ENCODE data around the gene RAB3IL1. TPM values are rescaled to one million over a fixed set of nuclear protein-coding genes. Genes with fewer than 3 reads are reported as not detected.

RAB3IL1 gene
- total and polyA plus RNA-seq, 3 donors from 2014 or later: 57.7 to 88.2 (median 65.8) TPM

DNA sequence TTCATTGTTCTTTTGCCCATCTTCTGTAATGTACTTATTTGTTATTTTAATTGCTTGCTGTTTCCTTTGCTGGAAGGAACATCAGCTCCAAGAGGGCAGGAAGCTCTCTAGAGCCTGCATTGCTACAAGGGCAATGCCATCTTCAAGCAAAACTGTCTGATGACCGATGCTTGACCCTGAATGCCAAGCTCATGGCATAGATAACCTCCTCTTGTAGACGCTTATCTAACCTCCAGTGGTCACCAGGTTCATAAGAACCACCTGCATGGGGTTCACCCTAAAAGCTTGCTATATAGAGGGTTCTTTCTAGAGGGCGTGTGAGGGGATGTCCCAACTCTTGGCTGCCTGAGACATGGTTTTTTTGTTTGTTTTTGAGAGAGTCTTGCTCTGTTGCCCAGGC lies 42.5 kb downstream of the RAB3IL1 start:
- Histone ChIP-seq H3K27ac (no peak overlapping the region), H3K9me3 (no peaks in the 10 kb centered on the region), H3K27me3 (no peaks in the 10 kb centered on the region), H3K4me1 (peaks cover 20% of the 10 kb centered on the region), H3K36me3 (ENCODE audit: low read depth, missing control alignments) (no peaks in the 10 kb centered on the region), H3K4me3 (no peak overlapping the region)
- intact Hi-C loops (cut with DNase I; ENCODE audit: low total_unique reads): no loop called here
- TF ChIP-seq POLR2A (IDR thresholded peaks at IDR 0.05): no peak
- TF ChIP-seq, protein P1, sequence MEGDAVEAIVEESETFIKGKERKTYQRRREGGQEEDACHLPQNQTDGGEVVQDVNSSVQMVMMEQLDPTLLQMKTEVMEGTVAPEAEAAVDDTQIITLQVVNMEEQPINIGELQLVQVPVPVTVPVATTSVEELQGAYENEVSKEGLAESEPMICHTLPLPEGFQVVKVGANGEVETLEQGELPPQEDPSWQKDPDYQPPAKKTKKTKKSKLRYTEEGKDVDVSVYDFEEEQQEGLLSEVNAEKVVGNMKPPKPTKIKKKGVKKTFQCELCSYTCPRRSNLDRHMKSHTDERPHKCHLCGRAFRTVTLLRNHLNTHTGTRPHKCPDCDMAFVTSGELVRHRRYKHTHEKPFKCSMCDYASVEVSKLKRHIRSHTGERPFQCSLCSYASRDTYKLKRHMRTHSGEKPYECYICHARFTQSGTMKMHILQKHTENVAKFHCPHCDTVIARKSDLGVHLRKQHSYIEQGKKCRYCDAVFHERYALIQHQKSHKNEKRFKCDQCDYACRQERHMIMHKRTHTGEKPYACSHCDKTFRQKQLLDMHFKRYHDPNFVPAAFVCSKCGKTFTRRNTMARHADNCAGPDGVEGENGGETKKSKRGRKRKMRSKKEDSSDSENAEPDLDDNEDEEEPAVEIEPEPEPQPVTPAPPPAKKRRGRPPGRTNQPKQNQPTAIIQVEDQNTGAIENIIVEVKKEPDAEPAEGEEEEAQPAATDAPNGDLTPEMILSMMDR (IDR thresholded peaks at IDR 0.05): no peak
- DNase-seq: no peak
- 70 to 74% methylated on average over 3 of the region's 3 CpGs for WGBS, 2 donors

DNA sequence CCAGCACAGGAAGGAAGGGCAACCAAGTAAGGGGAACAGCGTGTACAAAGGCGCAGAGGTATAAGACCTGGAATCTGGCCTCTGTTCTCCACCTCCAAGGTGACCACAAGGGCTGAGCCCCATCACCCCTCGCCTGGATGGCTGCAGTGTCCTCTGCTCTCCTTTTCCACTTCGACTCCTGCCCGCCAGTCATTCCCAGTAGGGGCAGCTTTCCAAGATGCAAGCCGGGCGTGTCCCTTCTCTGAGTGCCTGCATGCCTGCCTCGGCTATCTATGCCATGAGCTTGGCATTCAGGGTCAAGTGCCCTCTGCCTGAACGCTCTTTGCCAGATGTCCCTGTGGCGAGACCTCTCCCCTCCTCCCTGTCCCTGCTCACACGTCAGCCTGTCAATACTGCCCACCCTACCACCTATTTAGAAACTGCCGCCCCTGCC lies 43.0 kb downstream of the RAB3IL1 start:
- intact Hi-C loops (cut with DNase I; ENCODE audit: low total_unique reads): no loop called here
- DNase-seq: peak; percentile 72
- Histone ChIP-seq H3K27me3 (no peaks in the 10 kb centered on the region), H3K4me3 (no peak overlapping the region), H3K27ac (no peak overlapping the region), H3K36me3 (ENCODE audit: low read depth, missing control alignments) (no peaks in the 10 kb centered on the region), H3K4me1 (peaks cover 24% of the 10 kb centered on the region), H3K9me3 (no peaks in the 10 kb centered on the region)
- no peak for TF ChIP-seq POLR2A (IDR thresholded peaks at IDR 0.05)
- TF ChIP-seq, protein P1 (IDR thresholded peaks at IDR 0.05): no peak
- WGBS, 2 donors: 74 to 86% methylated on average over 12 of the region's 12 CpGs

DNA sequence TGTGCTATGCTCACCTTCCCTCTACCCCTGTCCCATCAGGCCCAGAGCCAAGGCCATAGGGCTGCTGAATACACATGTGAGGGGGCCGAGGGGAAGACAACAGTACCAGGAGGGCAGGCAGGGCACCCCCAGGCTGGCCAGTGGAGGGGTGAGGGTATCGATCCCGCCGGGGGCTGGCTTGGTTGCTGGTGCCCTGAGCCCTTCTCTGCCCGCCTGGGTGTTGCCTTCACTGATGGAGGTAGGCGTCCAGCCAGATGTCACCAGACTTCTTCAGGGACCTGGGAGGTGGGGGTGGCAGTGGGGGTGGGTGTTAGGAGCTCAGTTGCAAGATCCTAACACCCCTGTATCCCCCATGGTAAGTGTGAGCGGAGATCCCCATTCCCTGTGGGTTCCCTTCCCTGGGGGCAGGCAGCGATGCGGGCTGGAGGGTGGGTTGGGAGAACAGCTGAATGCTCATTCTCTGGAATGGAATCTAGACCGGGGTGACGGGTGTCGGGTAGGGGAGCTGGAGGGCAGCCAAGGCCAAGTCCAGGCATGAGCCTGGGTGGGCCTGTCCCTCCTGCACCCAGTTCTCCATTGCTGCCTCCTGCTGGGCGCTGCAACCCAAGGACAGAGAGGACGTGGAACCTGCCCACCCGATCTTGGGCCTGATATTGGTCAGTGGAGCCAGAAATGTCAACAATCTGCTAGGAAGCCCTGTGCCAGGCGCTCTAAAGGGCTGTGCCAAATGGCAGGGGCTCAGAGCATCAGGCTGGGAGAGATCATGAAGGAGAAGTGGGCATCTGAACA lies 43.6 kb downstream of the RAB3IL1 start:
- 84 to 93% methylated on average over 13 to 16 of the region's 16 CpGs for WGBS, 2 donors
- peaks cover 28% of the 10 kb centered on the region for H3K4me1 ChIP-seq
- DNase-seq: no peak
- intact Hi-C loops (cut with DNase I; ENCODE audit: low total_unique reads): no loop called here
- H3K27me3 ChIP-seq: no peaks in the 10 kb centered on the region
- no peaks in the 10 kb centered on the region for H3K36me3 ChIP-seq (ENCODE audit: low read depth, missing control alignments)
- H3K9me3 ChIP-seq: no peaks in the 10 kb centered on the region
- H3K4me3 ChIP-seq: no peak overlapping the region
- TF ChIP-seq, protein P1 (IDR thresholded peaks at IDR 0.05): no peak
- TF ChIP-seq POLR2A (IDR thresholded peaks at IDR 0.05): no peak
- no peak overlapping the region for H3K27ac ChIP-seq

DNA sequence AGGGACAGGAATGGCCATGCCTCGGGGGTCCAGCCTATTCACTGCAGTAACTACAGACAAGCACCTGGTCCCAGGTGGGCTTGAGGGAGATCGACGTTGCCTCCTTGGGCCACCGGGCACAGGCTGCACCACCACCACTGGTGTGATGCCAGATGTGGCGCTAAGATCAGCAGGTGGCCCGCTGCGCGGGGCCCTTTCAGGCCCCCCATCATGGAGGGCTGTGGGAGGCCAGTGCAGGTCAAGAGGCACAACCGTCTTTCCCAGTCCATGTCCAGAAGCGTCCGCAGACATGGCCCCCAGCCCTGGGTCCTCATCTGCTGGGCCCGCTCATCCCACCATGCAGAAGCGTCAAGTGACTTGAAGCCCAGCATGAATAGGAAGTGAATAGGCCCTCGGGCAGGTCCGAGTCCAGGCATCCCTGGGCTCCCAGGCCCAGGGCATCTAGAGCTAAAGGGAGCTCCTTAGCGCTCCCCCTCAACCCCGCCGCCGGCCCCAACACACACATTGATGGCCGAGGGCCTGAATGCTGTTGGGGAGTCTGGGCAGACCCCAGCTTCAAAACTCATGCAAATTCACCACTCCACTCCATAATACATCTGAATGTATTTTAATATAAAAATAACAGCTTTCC lies 44.3 kb downstream of the RAB3IL1 start:
- Histone ChIP-seq H3K4me3 (no peak overlapping the region), H3K4me1 (peaks cover 28% of the 10 kb centered on the region), H3K36me3 (ENCODE audit: low read depth, missing control alignments) (no peaks in the 10 kb centered on the region), H3K27ac (no peak overlapping the region), H3K9me3 (no peaks in the 10 kb centered on the region), H3K27me3 (no peaks in the 10 kb centered on the region)
- no peak for TF ChIP-seq POLR2A (IDR thresholded peaks at IDR 0.05)
- TF ChIP-seq, protein P1 (IDR thresholded peaks at IDR 0.05): no peak
- 96% methylated on average over 11 to 14 of the region's 20 CpGs for WGBS, 2 donors
- DNase-seq: no peak
- intact Hi-C loops (cut with DNase I; ENCODE audit: low total_unique reads): no loop called here
